ENCODE data around the gene TRPM5.

TRPM5 gene

DNA sequence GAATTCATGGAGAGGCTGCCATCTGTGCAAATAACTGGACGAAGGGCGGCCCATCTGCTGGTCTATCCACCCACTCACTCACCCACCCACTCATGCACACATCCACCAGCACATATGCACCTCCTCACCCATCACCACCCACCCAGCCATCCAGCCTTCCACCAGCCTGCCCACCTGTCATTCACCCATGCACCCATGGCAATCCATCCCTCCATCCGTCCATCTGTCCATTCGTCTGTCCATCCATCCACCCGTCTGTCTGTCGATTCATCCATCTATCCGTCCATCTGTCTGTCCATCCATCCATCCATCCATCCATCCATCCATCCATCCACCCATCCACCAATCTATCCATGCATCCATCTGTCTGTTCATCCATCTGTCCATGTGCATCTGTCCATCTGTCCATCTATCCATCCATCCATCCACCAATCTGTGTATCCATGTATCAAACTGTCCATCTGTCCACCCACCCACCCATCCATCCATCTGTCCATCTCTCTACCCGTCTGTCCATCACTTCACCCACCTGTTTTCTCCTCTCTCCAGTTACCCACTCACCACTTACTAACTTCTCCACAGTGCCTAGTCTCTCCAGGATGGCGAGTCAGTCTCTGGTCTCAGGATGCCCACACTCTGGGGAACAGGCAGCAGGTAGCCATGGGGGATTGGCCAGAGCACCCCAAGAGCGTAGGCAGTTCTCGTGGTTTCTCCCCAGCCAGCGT lies 8.9 kb downstream of the TRPM5 start:
- DNase-seq, result no peak

DNA sequence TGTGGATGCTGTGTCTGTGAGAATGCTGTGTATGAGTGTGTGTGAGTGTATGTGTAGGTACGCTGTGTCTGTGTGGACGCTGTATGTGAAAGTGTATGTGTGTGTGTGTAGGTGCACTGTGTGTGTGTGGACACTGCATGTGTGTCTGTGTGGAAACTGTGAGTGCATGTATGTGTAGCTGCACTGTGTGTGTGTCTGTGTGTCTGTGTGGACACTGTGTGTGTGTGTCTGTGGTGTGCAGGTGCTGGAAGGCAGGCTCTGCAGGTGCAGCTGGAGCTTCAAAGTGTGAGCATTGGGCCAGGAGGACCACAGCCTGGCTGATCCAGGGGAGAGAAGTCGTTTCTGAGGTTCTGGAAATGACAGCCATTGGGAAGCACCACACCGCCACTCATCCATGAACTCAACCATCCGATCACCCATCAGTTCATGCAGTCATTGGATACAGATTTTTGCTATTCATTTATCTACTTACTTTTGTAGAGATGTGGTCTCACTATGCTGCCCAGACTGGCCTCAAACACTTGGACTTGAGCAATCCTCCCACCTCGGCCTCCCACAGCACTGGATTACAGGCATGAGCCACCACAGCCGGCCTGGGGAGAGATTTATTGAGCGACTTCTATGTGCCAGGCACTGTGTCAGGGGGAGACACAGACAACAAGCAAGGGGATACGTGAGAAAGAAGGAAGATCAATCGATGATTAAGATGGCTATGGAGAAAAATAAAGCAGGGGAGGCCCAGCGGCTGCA lies 9.6 kb downstream of the TRPM5 start:
- DNase-seq, result no peak

DNA sequence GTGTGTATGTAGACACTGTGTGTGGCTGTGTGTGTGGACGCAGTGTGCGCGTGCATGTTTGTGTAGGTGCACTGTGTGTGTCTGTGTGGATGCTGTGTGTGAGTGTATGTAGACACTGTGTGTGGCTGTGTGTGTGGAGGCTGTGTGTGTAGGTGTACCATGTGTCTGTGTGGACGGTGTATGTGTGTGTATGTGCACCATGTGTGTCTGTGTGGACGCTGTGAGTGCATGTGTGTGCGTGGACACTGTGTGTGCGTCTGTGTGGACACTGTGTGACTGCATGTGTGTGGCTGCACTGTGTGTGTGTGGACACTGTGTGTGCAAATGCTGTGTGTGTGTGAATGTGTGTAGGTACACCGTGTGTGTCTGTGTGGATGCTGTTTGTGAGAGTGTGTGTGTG lies 10.3 kb downstream of the TRPM5 start:
- DNase-seq, result no peak

DNA sequence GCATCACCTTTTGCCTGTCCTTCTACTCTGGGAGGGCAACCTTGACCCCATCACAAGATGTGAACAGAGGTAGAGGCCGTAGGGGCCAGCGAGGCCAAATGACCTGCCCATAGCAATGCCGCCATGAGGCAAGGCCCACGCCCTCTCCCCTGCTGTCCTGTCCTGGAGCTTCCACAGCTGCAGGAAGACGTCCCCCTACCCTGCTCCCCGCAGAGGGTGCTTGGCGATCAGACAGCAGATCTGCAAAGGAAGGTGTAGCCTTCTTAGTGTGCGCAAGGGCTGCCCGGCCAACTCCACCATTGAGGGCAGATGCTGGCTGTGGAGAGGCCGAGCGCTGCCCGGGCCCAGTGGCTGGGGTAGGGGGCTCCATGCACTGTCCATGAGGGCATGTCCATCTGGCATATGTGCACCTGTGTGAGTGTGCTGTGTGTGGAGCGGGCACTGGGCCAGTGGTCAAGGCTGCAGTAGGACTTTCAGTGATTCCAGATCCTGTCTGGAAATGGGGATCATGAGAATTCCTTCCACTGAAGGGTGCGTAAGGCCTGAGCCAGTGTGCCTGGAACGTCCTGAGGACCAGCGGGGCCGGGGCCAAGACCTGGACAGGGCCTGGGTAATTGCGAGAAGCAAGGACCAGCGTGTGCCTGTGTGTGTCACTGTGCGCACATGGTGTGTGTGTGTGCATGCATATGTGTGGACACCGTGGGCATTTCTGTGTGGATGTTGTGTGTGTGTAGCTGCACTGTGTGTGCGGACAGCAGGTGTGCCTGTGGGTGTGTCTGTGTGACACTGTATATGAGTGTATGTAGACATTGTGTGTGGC lies 11.0 kb downstream of the TRPM5 start:
- DNase-seq, result no peak

DNA sequence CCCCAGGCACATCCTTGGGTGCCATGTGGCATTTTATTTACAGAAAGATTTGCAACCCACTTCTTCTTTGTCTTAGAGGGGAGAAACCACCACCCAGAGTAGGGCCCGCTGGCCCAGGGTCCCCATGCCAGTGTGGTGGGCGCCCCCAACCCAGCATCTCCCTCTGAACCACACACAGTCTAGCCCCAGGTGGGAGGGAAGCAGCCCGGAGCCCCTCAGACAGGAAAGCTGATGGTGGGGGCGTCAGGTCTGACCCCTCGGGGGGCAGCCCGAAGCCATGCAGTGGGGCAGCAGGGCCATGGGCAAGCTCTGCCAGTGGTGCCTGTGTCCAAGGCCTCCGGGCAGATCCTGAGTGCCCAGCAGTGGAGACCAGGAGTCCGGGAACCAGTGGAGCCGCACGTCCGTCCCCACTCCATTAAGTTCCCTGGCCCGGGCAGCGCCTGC lies 11.7 kb downstream of the TRPM5 start:
- no peak for DNase-seq

GRCh38 chr11:2432171-2432621 lies 12.1 kb downstream of the TRPM5 start:
- no peak for DNase-seq

- no peak for DNase-seq
Measured at GRCh38 chr11:2431395-2431794, 12.9 kb downstream of the TRPM5 start.

DNA sequence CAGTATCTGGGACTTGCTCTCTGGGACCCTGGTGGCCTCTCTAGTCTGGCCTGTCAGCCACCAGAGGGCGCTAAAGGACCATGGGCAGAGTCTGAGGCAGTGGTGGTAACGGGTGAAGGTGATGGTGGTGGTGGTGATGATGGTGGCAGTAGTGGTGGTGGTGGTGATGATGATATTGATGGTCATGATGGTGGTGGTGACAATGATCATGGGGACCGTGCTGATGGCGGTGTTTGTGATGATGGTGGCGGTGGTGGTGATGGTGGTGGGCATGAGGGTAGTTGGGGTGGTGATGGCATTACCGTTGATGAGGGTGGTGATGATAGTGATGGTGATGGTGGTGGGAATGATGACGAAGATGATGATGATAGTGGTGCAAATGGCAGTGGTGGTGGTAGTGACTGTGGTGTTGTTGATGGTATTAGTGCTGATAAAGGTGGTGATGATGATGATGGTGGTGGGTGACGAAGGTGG lies 16.0 kb downstream of the TRPM5 start:
- no peak for DNase-seq

GRCh38 chr11:2427721-2428321 lies 16.5 kb downstream of the TRPM5 start:
- DNase-seq, result no peak

- no peak for DNase-seq
Measured at GRCh38 chr11:2426826-2427521, 17.3 kb downstream of the TRPM5 start.

DNA sequence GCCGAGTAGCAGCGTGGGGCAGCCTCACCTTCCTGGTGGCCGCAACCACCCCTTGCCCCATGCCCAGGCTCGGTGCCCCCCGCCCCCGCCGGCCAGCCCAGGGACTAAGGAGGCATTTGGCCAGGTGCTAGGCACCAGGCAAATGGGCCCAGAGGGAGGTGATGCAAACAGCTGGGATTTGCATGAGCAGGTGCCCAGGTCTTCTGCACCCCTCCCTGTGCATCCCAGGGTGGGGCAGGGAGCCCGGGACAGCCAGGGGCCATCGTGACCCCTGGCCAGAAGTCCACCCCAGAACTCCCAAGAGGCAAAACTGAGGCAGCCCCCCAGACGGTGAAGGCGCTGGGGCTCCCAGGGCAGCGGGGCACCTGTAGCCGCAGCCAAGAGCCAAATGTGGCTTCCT lies 18.1 kb downstream of the TRPM5 start:
- no peak for DNase-seq

GRCh38 chr11:2425506-2425905 lies 18.8 kb downstream of the TRPM5 start:
- no peak for DNase-seq

DNA sequence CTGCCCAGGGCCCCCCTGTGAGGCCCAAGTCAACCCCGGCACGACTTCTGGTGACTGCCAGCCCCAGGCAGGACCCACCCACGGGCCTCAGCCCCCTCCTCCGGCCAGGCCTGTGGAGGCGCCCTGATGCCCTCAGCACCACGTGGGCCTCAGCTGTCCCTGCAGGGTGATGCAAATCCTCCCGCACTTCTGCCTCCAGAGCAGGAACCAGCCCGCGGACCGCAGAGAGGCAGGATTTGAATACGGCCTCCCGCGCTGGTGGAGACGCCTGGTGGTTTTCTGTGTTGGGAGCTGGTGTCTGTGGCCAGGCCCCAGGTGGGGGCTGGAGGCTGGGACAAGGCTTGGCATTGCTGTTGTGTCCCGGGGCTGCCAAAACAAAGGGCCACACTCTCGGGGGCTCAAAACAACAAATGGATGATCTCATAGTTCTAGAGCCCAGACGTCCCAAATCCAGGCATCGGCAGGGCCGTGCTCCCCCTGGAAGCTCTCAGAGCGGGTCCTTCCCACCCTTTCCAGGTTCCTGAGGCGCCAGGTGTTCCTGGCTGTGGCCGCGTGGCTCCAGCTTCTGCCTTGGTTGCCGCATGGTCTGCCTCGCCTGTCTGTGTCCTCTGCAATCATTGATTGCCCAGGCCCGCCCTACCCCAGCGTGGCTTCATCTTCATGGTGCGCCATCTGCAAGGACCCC lies 19.4 kb downstream of the TRPM5 start:
- no peak for DNase-seq

DNA sequence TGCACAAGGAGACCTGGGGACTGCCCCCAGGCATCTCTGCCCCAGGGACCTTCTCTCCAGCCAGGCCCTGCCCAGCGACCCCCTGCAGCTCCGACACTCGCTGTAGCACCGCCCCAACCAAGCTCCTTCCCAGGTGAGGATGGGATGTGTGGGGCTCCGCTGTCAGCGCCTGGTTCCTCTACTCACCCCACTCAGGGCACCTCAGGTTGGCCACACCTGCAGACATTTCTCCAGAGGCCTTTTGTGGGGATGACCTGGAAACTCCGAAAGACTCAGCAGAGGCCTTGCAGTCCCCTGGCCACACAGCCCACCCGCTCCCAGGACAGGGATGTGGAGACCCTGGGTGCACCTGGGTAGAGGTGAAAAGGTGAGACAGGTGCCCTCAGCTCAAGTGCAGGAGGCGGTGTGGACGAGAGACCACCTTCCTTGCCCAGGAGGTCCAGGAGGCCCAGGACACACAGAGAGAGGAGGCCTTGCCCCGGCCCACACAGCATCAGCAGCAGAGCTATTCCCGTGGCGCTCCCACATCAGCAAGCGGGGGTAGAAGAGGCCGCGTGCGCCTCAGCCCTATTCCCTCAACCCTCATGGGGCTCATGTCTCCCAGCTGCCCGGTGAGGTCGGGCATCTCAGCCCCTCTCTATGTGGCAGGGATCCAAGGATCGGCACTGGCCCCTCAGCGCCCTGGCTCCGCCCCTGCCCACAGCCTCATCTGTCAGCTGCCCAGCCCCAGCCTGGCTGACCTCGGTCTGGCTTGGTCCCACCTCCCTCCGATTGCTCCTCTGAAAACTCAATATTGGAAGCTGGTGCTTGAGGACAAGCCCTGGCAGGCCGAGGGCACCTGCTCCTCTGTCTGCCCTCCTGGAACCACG lies 20.9 kb downstream of the TRPM5 start:
- DNase-seq, result no peak

- DNase-seq, result no peak
Measured at GRCh38 chr11:2422461-2423156, 21.7 kb downstream of the TRPM5 start.

- no peak for DNase-seq
Measured at GRCh38 chr11:2421996-2422395, 22.3 kb downstream of the TRPM5 start.

- no peak for DNase-seq
Measured at GRCh38 chr11:2421226-2421994, 22.9 kb downstream of the TRPM5 start.

DNA sequence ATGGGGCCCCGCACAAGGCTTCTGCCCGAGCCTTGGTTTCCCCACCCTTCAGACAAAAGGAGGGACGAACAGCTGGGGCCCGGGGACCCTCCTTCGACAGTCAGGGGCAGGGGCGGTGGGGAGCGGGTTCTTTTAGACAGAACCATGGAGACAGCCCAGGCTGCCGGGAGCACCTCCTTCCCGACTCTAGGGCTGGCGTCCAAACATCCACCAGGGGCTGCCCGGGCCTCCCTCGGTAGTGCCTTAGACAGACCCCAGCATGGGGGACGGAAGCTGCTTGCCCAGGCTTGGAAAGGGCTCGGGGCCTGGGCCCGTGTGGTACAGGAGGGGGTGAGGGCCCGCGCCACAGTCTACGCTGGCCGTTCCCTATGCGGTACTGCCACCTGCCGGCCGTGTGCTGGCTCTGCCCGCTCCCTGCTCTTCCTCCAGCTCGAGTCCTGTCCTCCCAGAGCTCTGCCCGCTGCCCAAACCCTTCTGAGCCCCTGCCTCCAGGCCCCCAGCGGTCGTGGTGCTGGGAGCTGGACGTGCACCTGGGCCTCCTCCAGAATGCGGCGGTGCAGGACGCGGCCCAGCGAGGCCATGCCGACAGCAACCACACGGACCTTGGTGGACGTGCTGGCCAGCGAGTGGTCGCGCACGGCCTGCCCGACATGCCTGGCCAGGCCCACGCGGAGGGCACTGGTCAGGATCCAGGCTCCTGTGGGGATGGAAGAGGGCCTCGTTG lies 23.6 kb downstream of the TRPM5 start:
- no peak for DNase-seq

All from NCI-H524 treated with DMSO at 0.1 percent for 48 hours (cell line).